Measurements from ENCODE around the gene LRRC32. TPM values are rescaled to one million over a fixed set of nuclear protein-coding genes. Genes with fewer than 3 reads are reported as not detected.

Gene LRRC32
- total RNA-seq, 6 donors from 2014 or later = 41.3 to 118 (median 60.3) TPM

DNA sequence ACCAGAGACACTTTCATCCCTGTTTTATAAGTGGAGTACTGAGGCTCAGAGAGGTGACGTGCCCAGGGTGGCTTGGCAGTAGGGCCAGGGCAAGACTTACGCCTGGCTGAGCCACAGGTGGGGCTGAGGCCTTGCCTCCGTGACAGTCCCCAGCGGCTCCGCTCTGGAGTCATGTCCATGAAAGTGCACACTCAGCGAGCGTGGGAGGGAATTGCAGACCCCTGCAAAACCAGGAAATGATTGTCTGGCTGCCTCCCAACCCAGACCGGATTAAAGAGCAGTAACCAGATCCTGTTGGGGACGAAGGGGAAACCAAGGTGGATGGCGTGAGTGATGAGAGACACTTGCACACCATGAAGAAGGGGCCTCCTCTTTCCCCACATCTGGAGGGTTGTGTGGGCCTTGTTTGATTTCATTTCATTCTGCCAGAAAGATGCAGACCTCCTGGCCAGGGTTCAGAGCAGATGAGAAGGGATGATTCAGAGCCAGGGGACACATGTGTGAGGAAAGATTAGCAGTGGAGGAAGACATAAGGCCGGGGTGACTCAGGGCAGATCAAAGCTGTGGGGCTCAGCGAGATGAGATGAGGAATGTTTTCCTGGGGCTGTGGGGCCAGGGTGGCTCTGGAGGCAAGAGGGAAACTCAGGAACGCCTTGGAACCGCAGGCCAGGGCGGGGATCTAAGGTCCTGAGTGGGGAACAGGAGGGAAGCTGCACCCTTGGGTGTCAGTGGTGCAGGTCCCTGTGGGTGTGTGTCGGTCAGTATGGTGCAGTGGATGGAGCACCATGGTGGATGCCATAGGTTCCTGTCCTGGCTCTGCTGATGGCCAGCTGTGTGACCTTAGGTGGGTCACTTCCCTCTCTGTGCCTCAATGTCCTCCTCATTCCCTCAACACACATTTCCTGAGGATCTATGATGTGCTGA lies 29.9 kb upstream of the LRRC32 start:
- ATAC-seq (ENCODE audit: low FRiP score in 2 of 2) (peak in 1 of 2 donors; percentile 91), DNase-seq (no peak)
- 38 to 46% methylated on average over 8 to 16 of the region's 16 CpGs for WGBS, 2 donors
- Histone ChIP-seq H3K27me3 (no peaks in the 10 kb centered on the region), H3K27ac (no peak overlapping the region), H3K9me3 (peaks cover 0 to under 1% (median 0%) of the 10 kb centered on the region in 4 donors), H3K36me3 (no peaks in the 10 kb centered on the region), H3K4me3 (no peak overlapping the region), H3K4me1 (no peaks in the 10 kb centered on the region)
- TF ChIP-seq POLR2A (IDR thresholded peaks at IDR 0.05) = no peak
- no peak for TF ChIP-seq POLR2AphosphoS5 (IDR thresholded peaks at IDR 0.05)
- TF ChIP-seq, protein P1, sequence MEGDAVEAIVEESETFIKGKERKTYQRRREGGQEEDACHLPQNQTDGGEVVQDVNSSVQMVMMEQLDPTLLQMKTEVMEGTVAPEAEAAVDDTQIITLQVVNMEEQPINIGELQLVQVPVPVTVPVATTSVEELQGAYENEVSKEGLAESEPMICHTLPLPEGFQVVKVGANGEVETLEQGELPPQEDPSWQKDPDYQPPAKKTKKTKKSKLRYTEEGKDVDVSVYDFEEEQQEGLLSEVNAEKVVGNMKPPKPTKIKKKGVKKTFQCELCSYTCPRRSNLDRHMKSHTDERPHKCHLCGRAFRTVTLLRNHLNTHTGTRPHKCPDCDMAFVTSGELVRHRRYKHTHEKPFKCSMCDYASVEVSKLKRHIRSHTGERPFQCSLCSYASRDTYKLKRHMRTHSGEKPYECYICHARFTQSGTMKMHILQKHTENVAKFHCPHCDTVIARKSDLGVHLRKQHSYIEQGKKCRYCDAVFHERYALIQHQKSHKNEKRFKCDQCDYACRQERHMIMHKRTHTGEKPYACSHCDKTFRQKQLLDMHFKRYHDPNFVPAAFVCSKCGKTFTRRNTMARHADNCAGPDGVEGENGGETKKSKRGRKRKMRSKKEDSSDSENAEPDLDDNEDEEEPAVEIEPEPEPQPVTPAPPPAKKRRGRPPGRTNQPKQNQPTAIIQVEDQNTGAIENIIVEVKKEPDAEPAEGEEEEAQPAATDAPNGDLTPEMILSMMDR (IDR thresholded peaks at IDR 0.05) = no peak
- no peak for TF ChIP-seq EP300 (IDR thresholded peaks at IDR 0.05)

GRCh38 chr11:76699451-76700091 lies 29.0 kb upstream of the LRRC32 start:
- 76 to 84% methylated on average over 2 to 3 of the region's 3 CpGs for WGBS, 2 donors
- H3K27ac ChIP-seq = no peak overlapping the region
- no peak overlapping the region for H3K4me3 ChIP-seq
- no peak for TF ChIP-seq POLR2AphosphoS5 (IDR thresholded peaks at IDR 0.05)
- TF ChIP-seq, protein P1 (IDR thresholded peaks at IDR 0.05) = no peak
- TF ChIP-seq EP300 (IDR thresholded peaks at IDR 0.05) = no peak
- H3K36me3 ChIP-seq = no peaks in the 10 kb centered on the region
- ATAC-seq (ENCODE audit: low FRiP score in 2 of 2) (no peak), DNase-seq (no peak)
- H3K9me3 ChIP-seq = no peaks in the 10 kb centered on the region
- no peaks in the 10 kb centered on the region for H3K4me1 ChIP-seq
- no peaks in the 10 kb centered on the region for H3K27me3 ChIP-seq

DNA sequence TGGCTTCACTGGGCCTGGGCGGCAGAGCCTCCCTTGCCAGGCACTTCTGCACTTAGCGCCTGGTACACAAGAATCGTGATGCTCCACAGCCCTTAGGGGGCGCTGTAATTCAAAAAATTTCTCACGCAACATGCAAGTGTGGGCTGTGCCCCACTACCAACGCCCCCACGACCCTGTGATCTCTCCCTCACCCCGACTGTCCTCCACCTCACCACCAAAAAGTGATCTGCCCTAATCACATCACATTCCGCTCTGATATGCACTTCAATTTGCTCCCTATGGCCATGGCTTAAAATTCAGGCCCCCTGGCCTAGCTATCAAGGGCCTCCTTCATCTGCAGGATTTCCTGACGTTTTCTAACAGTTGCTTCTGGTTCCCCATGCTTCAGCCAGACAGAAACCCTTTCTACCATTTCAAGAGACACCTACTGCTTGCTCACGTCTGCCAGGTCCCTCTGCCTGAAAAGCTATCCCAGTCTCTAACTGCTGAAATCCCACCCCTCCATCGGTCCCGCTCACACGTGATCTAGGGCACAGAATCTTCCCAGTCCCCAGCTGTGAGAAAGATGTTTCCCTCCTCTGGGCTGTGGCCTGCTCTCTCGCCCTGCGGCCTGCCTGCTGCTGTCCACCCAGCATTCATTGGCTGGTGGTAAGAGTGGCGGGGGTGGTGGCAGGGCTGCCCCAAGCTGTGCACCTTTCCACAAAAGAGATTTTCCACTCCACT lies 27.9 kb upstream of the LRRC32 start:
- Histone ChIP-seq H3K27me3 (no peaks in the 10 kb centered on the region), H3K4me1 (no peaks in the 10 kb centered on the region), H3K36me3 (no peaks in the 10 kb centered on the region), H3K4me3 (no peak overlapping the region), H3K9me3 (no peaks in the 10 kb centered on the region), H3K27ac (no peak overlapping the region)
- DNase-seq (no peak), ATAC-seq (ENCODE audit: low FRiP score in 2 of 2) (no peak)
- TF ChIP-seq, protein P1 (IDR thresholded peaks at IDR 0.05) = no peak
- TF ChIP-seq EP300 (IDR thresholded peaks at IDR 0.05) (no peak), POLR2AphosphoS5 (IDR thresholded peaks at IDR 0.05) (no peak), POLR2A (IDR thresholded peaks at IDR 0.05) (no peak)
- WGBS, 2 donors = 78% methylated on average over 15 to 17 of the region's 17 CpGs

GRCh38 chr11:76696756-76697155 lies 26.2 kb upstream of the LRRC32 start:
- H3K9me3 ChIP-seq = no peaks in the 10 kb centered on the region
- no peaks in the 10 kb centered on the region for H3K4me1 ChIP-seq
- TF ChIP-seq, protein P1 (IDR thresholded peaks at IDR 0.05) = no peak
- no peak for TF ChIP-seq POLR2AphosphoS5 (IDR thresholded peaks at IDR 0.05)
- TF ChIP-seq EP300 (IDR thresholded peaks at IDR 0.05) = no peak
- ATAC-seq (ENCODE audit: low FRiP score in 2 of 2) = no peak
- H3K27ac ChIP-seq = no peak overlapping the region
- 89 to 93% methylated on average over 11 to 12 of the region's 12 CpGs for WGBS, 2 donors
- no peak for DNase-seq
- H3K36me3 ChIP-seq = no peaks in the 10 kb centered on the region
- H3K4me3 ChIP-seq = no peak overlapping the region
- H3K27me3 ChIP-seq = no peaks in the 10 kb centered on the region
